Neural progenitor cell (in vitro differentiated cells): ENCODE results near the gene CCDC85C. TPM values are rescaled to one million over a fixed set of nuclear protein-coding genes. Genes with fewer than 3 reads are reported as not detected.

Source experiments
- DNase-seq: peaks from one replicate; pipeline ENCODE4 v3.0.0-alpha.2; 2016; ENCODE audit warnings: low spot score
- H2AFZ ChIP-seq: fragments of 200-600 bp; sonication (generic); replicated peaks from 2 replicates; pipeline ENCODE4 v1.6.1; 2016; ENCODE audit warnings: antibody characterized with exemption
- H3F3A ChIP-seq: fragments of 200-600 bp; sonication (generic); 2 replicates; pipeline ENCODE4 v1.6.1; 2016; ENCODE audit warnings: antibody characterized with exemption, low read depth
- H3K27ac ChIP-seq: fragments of 200-600 bp; sonication (generic); 2 replicates; pipeline ENCODE4 v1.5.1; 2016; ENCODE audit warnings: mild to moderate bottlenecking
- H3K27me3 ChIP-seq: fragments of 200-600 bp; sonication (generic); 2 replicates; pipeline ENCODE4 v1.6.1; 2016; ENCODE audit warnings: mild to moderate bottlenecking, moderate library complexity
- H3K36me3 ChIP-seq: fragments of 200-600 bp; sonication (generic); 2 replicates; pipeline ENCODE4 v1.5.1; 2016
- H3K4me1 ChIP-seq: fragments of 200-600 bp; sonication (generic); 2 replicates; pipeline ENCODE4 v1.6.1; 2016; ENCODE audit warnings: mixed run types
- H3K4me2 ChIP-seq: fragments of 200-600 bp; sonication (generic); 2 replicates; pipeline ENCODE4 v1.6.1; 2016
- H3K4me3 ChIP-seq: fragments of 200-600 bp; sonication (generic); 2 replicates; pipeline ENCODE4 v1.5.1; 2016
- H3K79me2 ChIP-seq: fragments of 200-600 bp; sonication (generic); 2 replicates; pipeline ENCODE4 v1.6.1; 2016; ENCODE audit warnings: low read depth
- H3K9ac ChIP-seq: fragments of 200-600 bp; sonication (generic); 2 replicates; pipeline ENCODE4 v1.6.1; 2016
- H3K9me3 ChIP-seq: fragments of 200-600 bp; sonication (generic); 2 replicates; pipeline ENCODE4 v1.5.1; 2016; ENCODE audit warnings: low read depth
- H4K20me1 ChIP-seq: fragments of 200-600 bp; sonication (generic); 2 replicates; pipeline ENCODE4 v1.6.1; 2016; ENCODE audit warnings: low read depth
- H3K27ac Mint-ChIP-seq: 3 replicates; pipeline ENCODE4 v1.8.0; 2021; ENCODE audit warnings: mixed read lengths
- H3K27me3 Mint-ChIP-seq: 2 replicates; pipeline ENCODE4 v1.8.0; 2022; ENCODE audit warnings: low read depth, mild to moderate bottlenecking, inconsistent platforms, moderate library complexity, mixed read lengths; ENCODE audit not compliant: insufficient read depth
- H3K36me3 Mint-ChIP-seq: 3 replicates; pipeline ENCODE4 v1.8.0; 2021; ENCODE audit warnings: mixed read lengths
- H3K4me1 Mint-ChIP-seq: 3 replicates; pipeline ENCODE4 v1.8.0; 2021; ENCODE audit warnings: mixed read lengths
- H3K4me3 Mint-ChIP-seq: 3 replicates; pipeline ENCODE4 v1.8.0; 2021; ENCODE audit warnings: mild to moderate bottlenecking, moderate library complexity, mixed read lengths
- H3K9me3 Mint-ChIP-seq: 3 replicates; pipeline ENCODE4 v1.8.0; 2020; ENCODE audit warnings: mixed read lengths
- CTCF ChIP-seq: fragments of 200-600 bp; sonication (generic); IDR thresholded peaks from 2 replicates; pipeline ENCODE4 v1.5.1; 2017; ENCODE audit warnings: antibody characterized with exemption, mild to moderate bottlenecking
- EZH2 ChIP-seq: fragments of 200-600 bp; sonication (generic); IDR thresholded peaks from 2 replicates; pipeline ENCODE4 v1.6.1; 2017; ENCODE audit warnings: antibody characterized with exemption, mild to moderate bottlenecking, moderate library complexity
- EZH2phosphoT487 ChIP-seq: fragments of 200-600 bp; sonication (generic); IDR thresholded peaks from 2 replicates; pipeline ENCODE4 v1.6.1; 2017; ENCODE audit warnings: antibody characterized with exemption
- total RNA-seq: library from RNA; depleted of rRNA; stranded (reverse); fragments of >200 nt; gene quantifications from 2 replicates; pipeline ENCODE4 v1.2.3, GENCODE V29; 2015; ENCODE audit warnings: low replicate concordance

Gene CCDC85C
- total RNA-seq, 1 donor from 2014 or later: 19.0 TPM

GRCh38 chr14:99581938-99582337 lies 22.1 kb downstream of the CCDC85C start:
- no peak for DNase-seq
- peaks cover 63% of the 10 kb centered on the region for H3K4me1 Mint-ChIP-seq
- H3K4me1 ChIP-seq: peaks cover 24% of the 10 kb centered on the region
- no peaks in the 10 kb centered on the region for H3K9me3 Mint-ChIP-seq
- peaks cover 19% of the 10 kb centered on the region for H3F3A ChIP-seq
- H3K9me3 ChIP-seq: no peaks in the 10 kb centered on the region
- H3K36me3 Mint-ChIP-seq: peaks cover 5% of the 10 kb centered on the region
- H3K27me3 Mint-ChIP-seq: peaks cover 9% of the 10 kb centered on the region
- peak overlapping the region; percentile 50 for H3K27ac Mint-ChIP-seq
- no peak overlapping the region for H3K4me3 ChIP-seq
- H3K79me2 ChIP-seq: peaks cover 86% of the 10 kb centered on the region
- peak overlapping the region; percentile 59 for H3K4me2 ChIP-seq
- H2AFZ ChIP-seq: no peak overlapping the region
- no peaks in the 10 kb centered on the region for H3K36me3 ChIP-seq
- peaks cover 99% of the 10 kb centered on the region for H4K20me1 ChIP-seq
- H3K4me3 Mint-ChIP-seq: peak overlapping the region; percentile 50
- H3K27ac ChIP-seq: no peak overlapping the region
- H3K27me3 ChIP-seq: no peaks in the 10 kb centered on the region
- no peak overlapping the region for H3K9ac ChIP-seq
- no peak for TF ChIP-seq CTCF
- no peak for TF ChIP-seq EZH2phosphoT487
- TF ChIP-seq EZH2: no peak

- peaks cover 99% of the 10 kb centered on the region for H4K20me1 ChIP-seq
- Mint-ChIP-seq H3K9me3 (no peaks in the 10 kb centered on the region), H3K27ac (peak overlapping the region; percentile 50), H3K4me1 (peaks cover 65% of the 10 kb centered on the region), H3K36me3 (peaks cover 5% of the 10 kb centered on the region), H3K27me3 (peaks cover 10% of the 10 kb centered on the region), H3K4me3 (no peak overlapping the region)
- peaks cover 86% of the 10 kb centered on the region for H3K79me2 ChIP-seq
- no peaks in the 10 kb centered on the region for H3K36me3 ChIP-seq
- no peak overlapping the region for H2AFZ ChIP-seq
- H3K4me3 ChIP-seq: no peak overlapping the region
- no peaks in the 10 kb centered on the region for H3K9me3 ChIP-seq
- peak overlapping the region; percentile 59 for H3K4me2 ChIP-seq
- H3K4me1 ChIP-seq: peaks cover 24% of the 10 kb centered on the region
- TF ChIP-seq EZH2 (no peak), EZH2phosphoT487 (no peak), CTCF (no peak)
- no peaks in the 10 kb centered on the region for H3K27me3 ChIP-seq
- peaks cover 22% of the 10 kb centered on the region for H3F3A ChIP-seq
- H3K27ac ChIP-seq: no peak overlapping the region
- DNase-seq: peak; percentile 91
- H3K9ac ChIP-seq: no peak overlapping the region
Measured at GRCh38 chr14:99581374-99581773, 22.6 kb downstream of the CCDC85C start.

DNA sequence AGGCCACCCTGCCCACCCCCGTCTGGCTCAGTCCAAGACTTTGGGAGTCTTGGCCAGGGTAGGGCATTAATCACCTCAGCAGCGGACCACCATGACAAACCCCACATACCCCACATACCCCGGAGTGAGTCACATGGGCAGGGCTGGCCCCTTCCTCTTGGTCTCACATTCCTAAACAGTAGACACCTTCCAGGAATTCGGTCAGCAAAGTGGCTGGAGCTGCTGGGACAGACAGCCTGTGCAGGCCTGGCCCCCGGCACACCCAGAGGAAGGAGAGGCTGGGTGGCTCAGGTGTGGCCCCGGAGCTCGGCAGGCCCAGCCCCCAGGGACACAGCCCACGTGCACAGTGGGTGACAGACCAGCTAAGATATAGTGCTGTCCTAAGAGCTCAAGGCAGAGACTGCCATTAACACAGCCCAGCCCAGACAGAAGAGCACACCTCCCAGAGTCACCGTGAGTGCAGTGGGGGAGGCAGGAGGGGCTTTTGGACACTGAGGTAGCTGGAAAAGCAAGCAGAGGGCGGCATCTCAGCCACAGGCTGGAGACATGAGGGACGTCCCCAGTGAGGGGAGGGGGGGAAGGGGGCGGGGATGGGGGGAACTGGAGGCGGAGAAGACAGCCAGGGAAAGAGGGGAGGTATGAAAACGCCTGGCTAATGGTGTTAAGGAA lies 24.0 kb downstream of the CCDC85C start:
- Histone ChIP-seq H2AFZ (no peak overlapping the region), H3K36me3 (no peaks in the 10 kb centered on the region), H3K27me3 (no peaks in the 10 kb centered on the region), H3K4me2 (peak overlapping the region; percentile 41), H3K79me2 (peaks cover 86% of the 10 kb centered on the region), H3K4me1 (peaks cover 37% of the 10 kb centered on the region), H3K27ac (no peak overlapping the region), H4K20me1 (peaks cover 99% of the 10 kb centered on the region), H3K9ac (no peak overlapping the region), H3K4me3 (no peak overlapping the region), H3K9me3 (no peaks in the 10 kb centered on the region), H3F3A (peaks cover 28% of the 10 kb centered on the region)
- Mint-ChIP-seq H3K36me3 (peaks cover 5% of the 10 kb centered on the region), H3K9me3 (no peaks in the 10 kb centered on the region), H3K27ac (peak overlapping the region; percentile 17), H3K4me3 (no peak overlapping the region), H3K27me3 (peaks cover 8% of the 10 kb centered on the region), H3K4me1 (peaks cover 77% of the 10 kb centered on the region)
- DNase-seq: peak; percentile 65
- TF ChIP-seq CTCF: no peak
- TF ChIP-seq EZH2phosphoT487: no peak
- no peak for TF ChIP-seq EZH2
